ENCODE results near the gene KCTD10.
"Not testable (repeated sequence)": the region's sequence is repeated elsewhere in the genome, so short reads cannot be mapped to it uniquely, and the experiment has no call there.

KCTD10 gene

DNA sequence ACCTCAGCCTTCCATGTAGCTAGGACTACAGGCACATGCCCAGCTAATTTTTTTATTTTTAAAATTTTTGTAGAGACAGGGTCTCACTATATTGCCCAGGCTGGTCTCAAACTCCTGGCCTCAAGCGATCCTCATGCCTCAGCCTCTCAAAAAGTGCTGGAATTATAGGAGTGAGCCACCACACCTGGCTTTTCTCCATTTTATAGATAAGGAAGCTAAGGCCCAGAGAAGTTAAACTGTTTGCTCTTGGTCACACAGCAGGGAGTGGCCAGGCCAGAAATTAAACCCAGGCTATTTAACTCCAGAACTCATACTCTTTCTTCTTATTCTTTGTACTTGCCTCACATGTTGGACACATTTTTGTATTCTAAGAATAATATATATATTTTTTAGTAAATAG, 16.8 kb upstream of the KCTD10 start:
- no peak for FAIRE-seq

DNA sequence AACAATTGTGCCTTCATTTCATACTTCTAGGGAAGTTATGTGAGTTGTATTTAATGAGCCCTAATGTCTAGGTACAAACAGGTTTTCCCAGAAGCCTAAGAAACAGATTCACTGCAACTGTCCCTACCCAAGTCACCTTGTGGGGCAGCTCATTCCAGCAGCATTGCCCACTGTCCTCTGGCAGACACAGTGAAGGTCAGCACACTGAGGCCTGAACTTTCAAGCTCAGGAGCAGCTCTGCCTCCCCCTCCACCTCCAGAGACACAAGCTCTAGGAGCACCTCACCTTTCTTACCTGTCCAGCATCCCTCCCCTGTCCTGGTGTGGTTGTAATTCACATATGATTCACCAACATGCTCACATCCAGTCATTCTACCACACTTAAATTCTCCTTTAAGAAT, 16.0 kb upstream of the KCTD10 start:
- FAIRE-seq = no peak

DNA sequence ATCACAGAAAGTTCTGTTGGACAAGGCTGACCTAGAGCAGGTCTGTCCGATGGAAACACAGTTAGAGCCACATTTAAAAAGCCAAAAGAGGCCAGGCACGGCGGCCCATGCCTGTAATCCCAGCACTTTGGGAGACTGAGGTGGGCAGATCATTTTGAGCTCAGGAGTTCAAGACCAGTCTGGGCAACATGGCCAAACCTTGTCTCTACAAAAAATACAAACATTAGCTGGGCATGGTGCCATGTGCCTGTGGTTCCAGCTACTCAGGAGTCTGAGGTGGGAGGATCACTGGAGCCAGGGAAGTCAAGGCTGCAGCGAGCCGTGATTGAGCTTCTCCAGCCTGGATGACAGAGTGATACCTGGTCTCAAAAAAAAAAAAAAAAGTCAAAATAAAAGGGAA, 15.3 kb upstream of the KCTD10 start:
- no peak for FAIRE-seq

DNA sequence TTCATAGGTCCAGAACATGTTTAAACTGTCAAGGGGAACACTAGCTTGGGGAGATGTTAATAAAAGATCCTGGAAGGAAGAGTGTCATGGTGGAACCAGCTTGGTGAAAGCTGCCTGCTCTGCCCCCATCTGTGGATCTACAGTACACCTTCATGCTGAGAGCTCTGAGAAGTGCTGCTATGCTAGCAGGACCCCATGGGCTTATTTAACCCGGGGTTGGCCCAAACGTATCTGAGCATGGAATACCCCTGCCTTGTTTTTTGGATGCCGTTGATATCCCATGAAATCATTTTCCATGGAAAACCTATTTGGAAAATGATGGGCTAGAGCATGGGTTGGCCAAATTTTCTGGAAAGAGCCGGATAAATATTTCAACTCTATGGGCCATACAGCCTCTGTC, 14.6 kb upstream of the KCTD10 start:
- FAIRE-seq = no peak

DNA sequence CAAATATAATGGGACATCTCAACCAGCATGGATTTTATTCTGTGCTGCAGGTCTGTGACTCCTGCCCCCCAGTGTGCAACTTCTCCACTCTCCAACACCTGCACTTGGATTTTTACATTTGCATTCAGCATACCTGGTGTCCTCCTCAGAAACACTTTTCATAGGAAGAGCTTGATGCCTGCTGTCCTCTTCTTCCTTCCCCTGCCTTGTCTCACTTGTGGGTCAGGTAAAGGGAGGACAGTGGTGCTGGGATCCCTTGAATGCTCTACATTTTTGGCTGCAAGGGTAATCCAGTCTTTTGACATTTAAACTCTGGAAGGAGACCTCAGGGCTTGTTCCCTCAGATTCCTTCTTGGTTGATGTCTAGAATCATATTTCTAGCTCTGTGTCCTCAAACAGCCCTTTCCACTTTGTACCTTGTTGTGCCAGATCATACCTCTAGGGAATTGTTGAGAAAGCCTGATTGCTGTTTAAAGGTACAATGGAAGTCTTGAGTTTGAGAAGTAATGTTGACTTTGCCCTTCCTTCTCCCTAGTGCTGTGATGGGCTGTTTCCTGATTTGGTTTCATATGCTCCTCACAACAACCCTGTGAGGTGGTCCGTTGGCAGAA, 13.0 kb upstream of the KCTD10 start:
- FAIRE-seq = no peak

DNA sequence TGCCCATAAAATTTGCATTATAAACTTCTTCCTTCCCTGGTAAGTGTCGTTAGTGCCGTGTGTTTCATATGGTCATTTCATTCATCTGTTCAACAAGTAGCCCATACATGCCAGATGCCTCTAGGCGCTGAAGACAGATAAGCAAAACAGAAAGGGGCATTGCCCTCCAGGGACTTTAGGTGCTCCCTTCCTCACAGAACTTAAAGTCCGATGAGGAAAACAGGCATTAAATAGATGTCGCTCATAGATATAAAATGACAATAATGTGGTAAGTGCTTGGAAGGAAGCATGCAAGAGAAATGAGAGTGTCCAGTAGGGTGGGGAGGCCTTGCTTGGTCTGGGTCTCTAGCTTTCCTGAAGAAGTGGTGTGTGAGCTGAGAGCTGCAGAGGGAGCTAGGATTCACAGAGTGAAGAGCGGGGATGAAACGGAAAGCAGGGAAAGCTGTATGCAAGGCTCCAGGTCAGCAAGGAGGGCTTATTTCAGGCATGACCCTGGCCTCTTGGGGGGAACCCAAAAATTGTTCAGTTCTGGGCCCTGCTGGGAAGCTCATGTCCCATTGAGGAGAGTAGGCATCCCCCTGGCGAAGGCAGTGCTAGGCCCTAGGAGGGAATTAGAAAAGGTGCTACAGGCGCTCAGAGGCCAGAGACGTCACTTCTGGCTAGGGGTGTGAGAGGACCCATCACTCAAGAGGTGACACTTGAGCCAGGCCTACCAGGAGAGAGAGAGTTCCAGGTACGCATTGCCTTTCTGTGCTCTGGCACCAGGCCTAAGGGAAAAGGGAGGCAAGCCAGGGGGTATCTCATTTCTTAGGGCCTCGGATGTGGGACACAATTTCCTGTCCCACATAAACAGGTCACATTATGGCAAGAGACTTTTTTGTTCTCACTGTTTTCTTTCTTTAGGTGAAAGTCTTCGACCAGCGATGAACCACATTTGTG, 12.2 kb upstream of the KCTD10 start:
- no peak for FAIRE-seq

DNA sequence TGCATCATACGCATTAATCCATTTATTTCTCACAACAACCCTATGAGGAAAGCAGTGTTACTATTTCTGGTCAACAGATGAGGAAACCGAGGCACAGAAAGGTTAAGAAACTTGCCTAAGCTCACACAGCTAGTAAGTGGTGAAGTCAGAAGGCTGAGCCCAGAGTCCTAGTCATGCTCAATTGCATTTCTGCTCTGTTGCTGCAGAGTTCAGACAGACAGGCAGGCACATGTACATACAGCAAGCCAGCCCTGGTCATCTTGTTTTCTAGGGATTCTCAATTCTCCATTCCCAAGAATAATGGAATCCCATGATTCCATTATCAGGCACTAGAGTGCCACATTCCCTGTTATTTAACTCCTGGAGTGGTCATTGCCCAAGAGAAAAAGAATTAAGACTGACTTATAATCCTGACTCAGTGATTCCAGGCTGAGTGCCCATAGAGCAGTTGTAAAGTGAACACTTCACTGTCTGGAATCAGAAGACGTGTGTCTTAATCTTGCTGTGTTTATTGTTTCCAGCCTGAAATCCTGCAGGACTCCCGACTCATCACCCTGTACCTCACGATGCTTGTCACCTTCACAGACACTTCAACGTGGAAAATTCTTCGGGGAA, 11.1 kb upstream of the KCTD10 start:
- no peak for FAIRE-seq

DNA sequence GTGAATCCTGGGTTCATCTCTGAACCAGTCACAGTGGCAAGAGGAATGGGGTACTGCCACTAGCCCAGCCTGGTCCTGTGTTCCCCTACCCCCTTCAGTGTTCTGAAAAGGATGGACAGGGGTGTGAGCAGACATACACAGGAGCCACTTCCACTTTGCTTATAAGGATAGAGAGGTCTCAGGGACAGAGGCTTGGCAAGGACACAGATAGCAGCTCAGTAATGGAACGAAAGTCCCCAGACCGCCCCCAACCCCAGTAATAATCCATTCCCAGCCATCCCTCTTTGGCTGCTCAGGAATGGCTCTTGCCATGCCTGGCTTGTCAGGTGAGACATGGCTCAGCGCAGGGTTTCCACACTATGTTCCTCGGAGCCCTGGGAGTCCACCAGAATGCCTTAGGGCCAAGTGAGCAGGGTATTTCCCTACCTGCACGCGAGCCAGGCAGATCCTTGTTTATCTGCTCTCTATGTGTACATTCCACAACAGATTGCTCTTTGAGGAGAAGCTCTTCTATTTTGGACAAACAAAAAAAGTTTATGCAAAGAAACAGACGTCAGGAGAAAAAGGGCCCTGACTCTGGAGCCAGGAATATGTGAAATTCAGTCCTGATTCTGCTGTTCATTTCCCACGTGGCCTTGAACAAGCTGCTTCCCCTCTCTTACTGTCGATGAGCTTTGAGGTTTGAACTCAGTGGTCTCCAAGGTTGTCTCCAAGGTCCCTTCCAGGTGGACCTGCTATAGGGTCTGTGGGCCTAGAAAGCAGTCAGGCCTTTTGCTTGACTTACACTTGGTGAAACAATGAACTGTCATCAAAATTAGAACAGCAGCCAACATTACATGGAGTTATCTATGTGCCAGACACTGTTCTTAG, 10.3 kb upstream of the KCTD10 start:
- FAIRE-seq = no peak

DNA sequence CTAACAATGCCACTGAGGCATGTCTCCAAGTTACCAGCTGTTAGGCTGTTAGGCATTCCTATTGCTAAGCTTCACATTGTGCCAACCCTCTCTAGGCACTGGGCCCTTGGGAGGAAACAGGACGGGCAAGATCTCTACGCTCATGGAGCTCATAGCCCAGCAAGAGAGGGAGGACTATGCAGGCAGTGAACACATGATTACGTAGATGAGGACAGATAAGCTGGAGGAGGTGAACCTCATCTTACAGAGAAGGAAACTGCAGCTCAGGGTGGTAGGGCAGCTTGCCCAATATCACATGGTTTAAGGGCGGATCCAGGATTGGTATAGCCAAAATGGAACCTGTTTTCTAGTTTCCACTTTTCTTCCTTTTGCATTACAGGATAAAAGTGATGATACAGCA, 8.1 kb upstream of the KCTD10 start:
- FAIRE-seq = no peak

DNA sequence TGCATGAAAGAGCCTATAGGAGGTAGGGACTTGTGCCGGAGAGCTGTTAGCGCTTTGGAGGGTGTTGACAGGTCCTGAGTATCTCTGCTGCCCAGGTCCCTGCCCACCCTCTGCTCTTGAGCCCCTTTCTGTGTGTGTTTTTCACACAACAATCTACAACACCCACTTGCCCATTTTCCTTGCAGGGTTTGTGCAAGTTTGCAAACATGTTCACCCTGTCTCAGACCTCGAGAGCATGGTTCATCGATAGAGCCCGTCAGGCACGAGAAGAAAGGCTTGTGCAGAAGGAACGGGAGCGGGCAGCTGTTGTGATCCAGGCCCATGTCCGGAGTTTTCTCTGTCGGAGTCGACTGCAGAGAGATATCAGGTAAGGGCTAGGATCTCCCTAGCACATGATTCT, 6.2 kb upstream of the KCTD10 start:
- FAIRE-seq = no peak

DNA sequence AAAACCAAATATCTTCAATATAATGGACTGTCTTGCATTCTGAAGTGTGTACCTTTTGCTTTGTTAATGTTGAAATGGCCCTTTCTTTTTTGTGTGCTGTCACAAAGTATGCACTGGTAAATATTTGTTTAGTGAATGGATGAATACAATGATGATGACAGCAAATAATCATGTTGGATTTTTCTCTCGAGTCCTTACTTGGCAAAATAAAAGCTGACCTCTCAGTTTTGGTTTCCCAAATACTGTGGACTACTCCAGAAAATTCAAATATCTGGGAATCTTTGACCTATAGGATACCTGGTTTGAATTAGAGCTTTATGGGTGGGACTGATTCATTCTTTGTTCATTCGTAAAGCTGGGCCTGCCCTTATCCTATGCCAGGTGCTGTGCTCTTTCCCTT, 5.8 kb upstream of the KCTD10 start:
- no peak for FAIRE-seq

DNA sequence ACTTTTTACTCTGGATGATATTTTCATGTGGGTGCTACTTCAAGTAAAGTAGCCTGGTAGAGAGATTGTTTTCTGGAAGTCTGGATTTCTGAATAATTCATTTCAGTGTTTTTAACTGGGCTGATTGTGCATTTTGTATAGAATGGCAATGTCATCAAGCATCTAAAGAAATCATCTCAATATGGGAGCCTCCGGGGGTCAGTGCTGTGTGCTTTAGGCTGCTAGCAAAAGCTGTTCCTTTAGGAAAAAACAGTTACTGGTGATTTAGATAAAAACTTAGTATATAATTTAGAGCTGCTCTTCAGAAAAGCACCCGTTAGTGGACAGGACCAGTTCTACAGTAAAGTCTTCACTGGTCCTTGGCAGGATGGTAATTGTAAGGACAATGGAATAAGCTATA, 5.4 kb upstream of the KCTD10 start:
- no peak for FAIRE-seq

DNA sequence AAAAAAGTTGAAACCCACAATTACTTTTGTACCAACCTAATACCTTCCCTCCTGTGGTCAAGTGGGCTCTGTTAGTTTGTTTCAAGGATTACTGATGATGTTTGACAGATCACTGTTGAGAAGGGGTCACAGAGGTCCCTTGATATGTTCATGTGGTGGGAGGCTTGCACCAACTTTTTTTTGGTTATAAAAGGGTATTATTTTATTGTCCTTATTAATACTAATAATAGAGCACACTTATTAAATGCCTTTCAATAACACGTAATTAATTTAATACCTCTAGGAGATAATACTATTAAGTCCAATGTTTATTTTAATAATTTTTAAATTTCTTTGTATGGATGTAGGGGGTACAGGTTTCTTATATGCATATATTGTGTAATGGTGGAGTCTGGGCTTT, 4.8 kb upstream of the KCTD10 start:
- no peak for FAIRE-seq

DNA sequence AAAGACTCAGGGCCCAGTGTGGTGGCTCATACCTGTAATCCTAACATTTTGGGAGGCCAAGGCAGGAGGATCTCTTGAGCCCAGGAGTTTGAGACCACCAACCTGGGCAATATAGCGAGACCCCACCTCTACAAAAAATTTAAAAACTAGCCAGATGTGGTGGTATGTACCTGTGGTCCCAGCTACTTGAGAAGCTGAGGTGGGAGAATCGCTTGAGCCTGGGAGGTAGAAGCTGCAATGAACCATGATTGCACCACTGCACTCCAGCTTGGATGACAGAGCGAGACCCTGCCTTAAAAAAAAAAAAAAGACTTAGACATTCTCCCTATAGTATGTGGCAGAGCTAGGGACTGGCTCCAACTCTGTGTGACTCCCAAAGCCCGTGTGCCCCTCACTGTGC, 3.3 kb upstream of the KCTD10 start:
- no peak for FAIRE-seq

DNA sequence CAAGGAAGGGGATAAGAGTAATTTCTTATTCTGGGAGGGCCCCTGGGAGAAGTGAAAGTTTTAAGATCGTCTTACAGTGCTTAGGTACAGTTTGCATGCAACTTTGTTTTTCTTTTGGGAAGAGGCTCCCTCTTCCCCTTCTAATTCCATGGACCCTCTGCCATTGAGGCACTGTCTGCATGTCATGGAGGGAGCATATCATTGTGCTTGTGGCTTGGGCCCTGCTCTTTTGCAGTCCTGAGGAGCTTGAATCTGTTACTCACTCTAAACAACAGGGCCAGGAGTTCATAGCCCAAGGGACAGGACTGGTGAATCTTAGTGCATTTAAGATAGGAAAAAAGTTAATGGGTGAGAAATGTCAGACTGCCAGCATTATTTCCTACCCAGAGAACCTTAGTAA, 2.7 kb upstream of the KCTD10 start:
- no peak for FAIRE-seq

DNA sequence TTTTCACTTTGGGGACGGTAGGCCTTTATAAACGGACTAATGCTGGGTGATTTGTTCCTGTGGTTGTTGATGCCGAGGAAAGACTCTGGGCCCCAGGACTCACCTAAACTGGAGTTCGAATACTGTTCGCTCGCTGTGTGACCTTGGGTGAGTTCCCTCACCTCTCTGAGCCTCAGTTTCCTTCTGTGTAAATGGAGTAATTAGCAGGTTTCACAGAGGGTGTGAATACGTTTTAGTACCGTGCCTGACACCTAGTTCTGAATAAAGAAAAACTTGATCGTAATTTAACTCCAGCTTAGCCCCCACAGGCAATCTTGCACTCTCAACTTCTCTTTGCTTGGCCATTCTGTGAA, 839 bp upstream of the KCTD10 start:
- no peak for FAIRE-seq

DNA sequence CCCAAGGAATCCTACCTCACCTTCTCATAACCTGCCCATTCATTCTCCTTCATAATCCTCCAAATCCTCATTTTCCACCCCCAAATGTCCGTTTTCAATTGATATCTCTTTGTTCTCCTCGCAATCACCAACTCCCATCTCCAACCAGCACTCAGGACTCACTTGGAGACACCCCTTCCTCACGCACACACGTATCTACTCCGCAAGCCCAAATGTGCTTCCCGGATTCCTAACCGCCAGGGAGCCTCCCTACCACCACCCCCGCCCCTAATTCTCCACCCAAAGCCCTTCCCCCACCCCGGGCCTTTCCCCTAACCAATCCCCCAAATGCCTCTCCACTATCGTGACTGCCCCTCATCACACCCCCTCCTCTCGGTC, 304 bp downstream of the KCTD10 start:
- no peak for FAIRE-seq

DNA sequence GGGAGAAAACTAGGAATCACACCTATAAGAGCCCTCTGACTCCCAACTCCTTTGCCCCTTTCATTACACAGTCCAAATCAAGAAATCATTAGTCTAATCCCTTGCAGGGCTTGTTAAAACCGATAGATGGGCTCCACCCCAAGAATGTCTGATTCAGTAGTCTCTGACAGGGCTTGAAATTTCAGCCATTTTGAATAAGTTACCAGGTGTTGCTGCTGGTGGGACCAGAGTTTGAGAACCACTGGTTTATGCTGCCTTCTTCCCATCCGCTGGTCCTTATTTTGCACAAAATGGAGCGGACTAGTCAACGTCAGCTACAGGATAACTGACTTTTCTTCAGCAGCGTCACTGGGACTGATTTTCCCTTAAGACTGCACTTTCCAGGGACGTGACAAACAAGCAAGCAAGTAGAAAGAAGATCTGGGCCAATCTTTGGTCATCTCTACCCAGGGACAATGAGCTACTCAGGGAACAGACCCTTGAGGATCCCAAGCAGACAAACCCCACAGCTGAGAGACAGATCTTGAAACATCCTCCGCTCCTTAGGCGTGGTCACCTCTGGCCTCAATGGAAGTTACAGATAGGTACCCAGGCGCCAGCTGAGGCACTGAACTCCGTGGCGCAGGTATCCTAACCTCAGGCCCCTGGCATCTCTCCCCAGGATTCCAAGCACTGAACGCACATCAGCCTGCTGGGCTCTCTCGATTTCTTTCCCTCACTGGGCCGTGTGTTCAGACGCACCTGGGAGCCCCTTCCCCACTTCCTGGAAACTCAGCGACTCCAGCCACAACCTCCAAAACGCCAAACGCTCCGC, 900 bp downstream of the KCTD10 start:
- no peak for FAIRE-seq

DNA sequence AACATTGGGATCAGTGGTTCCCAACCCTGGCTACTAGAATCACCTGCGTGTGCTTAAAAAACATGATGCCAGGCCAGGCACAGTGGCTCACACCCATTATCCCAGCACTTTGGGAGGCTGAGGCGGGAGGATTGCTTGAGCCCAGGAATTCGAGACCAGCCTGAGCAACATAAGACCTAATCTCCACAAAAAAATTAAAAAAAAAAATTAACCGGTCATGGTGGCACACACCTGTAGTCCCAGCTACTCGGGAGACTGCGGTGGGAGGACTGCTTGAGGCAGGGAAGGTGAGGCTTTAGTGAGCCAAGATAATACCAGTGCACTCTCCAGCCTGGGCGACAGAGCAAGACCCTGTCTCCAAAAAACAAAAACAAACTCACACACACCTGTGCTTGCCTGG, 2.0 kb downstream of the KCTD10 start:
- no peak for FAIRE-seq

DNA sequence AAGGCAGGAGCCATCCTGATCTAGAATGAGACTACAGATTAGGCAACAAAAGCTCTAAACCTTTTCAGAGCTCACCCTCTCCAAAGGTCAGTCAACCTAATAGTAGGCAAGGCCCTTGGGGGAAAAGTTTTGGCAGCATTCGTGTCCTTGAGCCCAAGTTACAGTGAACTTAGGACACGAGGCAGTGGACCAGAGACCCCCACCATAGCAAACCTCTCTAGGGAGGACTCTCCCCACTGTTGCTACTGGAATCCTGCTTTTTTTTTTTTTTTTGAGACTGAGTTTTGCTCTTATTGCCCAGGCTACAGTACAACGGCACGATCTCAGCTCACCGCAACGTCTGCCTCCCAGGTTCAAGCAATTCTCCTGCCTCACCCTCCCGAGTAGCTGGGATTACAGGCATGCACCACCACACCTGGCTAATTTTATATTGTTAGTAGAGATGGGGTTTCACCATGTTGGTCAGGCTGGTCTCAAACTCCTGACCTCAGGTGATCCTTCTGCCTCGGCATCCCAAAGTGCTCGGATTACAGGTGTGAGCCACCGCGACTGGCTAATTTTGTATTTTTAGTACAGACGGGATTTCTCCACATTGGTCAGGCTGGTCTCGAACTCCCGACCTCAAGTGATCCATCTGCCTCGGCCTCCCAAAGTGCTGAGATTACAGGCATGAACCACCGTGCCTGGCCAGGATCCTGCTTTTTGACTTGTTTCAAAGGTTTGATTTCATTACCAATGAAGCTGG, 3.4 kb downstream of the KCTD10 start:
- FAIRE-seq = not testable (repeated sequence)

DNA sequence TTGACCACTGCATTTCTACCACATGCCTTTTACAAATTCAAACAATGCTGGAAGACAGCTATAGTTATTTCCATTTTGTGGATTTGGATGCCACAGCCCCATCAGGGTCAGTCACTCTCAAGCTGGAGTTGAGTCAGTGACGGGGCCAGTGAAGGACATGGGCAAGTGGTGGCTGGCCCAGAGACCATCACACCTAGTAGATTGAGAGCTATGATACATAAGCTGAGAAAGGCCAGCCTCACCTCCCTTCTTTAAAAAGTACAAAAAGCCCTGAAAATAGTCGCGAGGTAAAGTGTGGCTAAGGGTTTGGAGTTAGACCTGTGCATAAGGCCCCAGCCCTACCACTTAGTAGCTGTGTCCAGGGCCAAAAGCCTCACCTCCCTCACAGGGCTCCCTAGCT, 4.1 kb downstream of the KCTD10 start:
- FAIRE-seq = no peak

DNA sequence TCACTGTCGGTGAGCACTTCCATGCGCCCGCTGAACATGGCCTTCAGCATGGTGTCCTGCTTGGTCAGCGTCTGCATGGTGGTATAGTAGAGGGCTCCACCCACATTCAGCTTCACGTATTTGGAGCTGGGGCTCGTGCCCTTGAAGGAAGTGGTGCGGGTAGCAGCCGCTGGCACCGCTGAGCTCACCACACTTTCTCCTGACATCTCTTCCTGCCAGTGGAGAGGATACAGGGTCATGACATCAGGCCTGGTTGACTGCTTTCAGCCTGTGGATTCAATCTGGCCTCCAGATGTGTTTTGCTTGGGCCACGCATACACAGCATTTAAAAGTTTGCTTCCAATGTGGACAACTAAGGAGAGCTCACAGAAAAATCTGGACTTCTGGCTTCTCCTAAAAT, 7.6 kb downstream of the KCTD10 start:
- FAIRE-seq = no peak

All from TTC549 (cell line).